HL-60 (cell line): Measurements from ENCODE around the gene EHBP1.

ENCODE experiments used
- DNase-seq, 2 experiments: peaks; one replicate each; pipeline ENCODE4 v3.0.0-alpha.2; 2010 to 2020; ENCODE audit warnings: low read depth in 1 of 2, low spot score in 1 of 2
- H3K27ac ChIP-seq: fragments of 250-450 bp; sonication (Bioruptor Pico); replicated peaks from 2 replicates; pipeline ENCODE4 v1.5.1; 2020; ENCODE audit warnings: mild to moderate bottlenecking, moderate library complexity
- H3K27me3 ChIP-seq: fragments of 250-450 bp; sonication (Bioruptor Pico); 2 replicates; pipeline ENCODE4 v1.5.1; 2021; ENCODE audit warnings: mild to moderate bottlenecking, moderate library complexity; ENCODE audit not compliant: insufficient read depth, poor library complexity, severe bottlenecking
- H3K4me3 ChIP-seq: replicated peaks from 2 replicates; pipeline ENCODE4 v1.5.1; 2011; ENCODE audit warnings: mild to moderate bottlenecking, control low read depth, low read length; ENCODE audit not compliant: insufficient read depth
- CTCF ChIP-seq: IDR thresholded peaks from one replicate; pipeline ENCODE4 v1.5.1; 2011; ENCODE audit warnings: low read length, control low read depth, inconsistent platforms; ENCODE audit not compliant: insufficient read depth
- GABPA ChIP-seq: IDR thresholded peaks from 2 replicates; pipeline ENCODE4 v1.6.1; 2012; ENCODE audit warnings: low read depth
- POLR2AphosphoS5 ChIP-seq: IDR thresholded peaks from 2 replicates; pipeline ENCODE4 v1.6.1; 2012; ENCODE audit warnings: low read depth
- REST ChIP-seq: IDR thresholded peaks from 2 replicates; pipeline ENCODE4 v1.6.1; 2012; ENCODE audit warnings: low read depth; ENCODE audit not compliant: insufficient replicate concordance
- SPI1 ChIP-seq: IDR thresholded peaks from 2 replicates; pipeline ENCODE4 v1.6.1; 2012; ENCODE audit warnings: low read depth, mild to moderate bottlenecking, borderline replicate concordance

The EHBP1 gene

DNA sequence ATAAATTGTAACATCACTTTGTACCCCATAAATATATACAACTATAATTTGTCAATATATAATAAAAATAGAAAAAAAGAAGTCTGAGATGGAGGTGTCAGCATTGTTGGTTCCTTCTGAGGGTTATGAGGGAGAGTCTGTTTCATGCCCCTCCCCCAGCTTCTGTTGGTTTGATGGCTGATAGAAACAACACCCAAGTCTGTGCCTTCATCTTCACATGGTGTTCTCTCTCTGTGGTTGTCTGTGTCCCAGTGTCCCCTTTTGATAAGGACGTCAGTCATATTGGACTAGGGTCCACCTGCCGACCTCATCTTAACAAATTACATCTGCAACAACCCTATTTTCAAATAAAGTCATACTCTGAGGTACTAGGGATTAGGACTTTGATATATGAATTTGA is 20.3 kb upstream of the EHBP1 start:
- no peak overlapping the region for H3K4me3 ChIP-seq
- TF ChIP-seq SPI1 (no peak), CTCF (no peak), GABPA (no peak), POLR2AphosphoS5 (no peak), REST (no peak)
- H3K27me3 ChIP-seq, result no peaks in the 10 kb centered on the region
- no peak for DNase-seq
- H3K27ac ChIP-seq, result no peak overlapping the region

DNA sequence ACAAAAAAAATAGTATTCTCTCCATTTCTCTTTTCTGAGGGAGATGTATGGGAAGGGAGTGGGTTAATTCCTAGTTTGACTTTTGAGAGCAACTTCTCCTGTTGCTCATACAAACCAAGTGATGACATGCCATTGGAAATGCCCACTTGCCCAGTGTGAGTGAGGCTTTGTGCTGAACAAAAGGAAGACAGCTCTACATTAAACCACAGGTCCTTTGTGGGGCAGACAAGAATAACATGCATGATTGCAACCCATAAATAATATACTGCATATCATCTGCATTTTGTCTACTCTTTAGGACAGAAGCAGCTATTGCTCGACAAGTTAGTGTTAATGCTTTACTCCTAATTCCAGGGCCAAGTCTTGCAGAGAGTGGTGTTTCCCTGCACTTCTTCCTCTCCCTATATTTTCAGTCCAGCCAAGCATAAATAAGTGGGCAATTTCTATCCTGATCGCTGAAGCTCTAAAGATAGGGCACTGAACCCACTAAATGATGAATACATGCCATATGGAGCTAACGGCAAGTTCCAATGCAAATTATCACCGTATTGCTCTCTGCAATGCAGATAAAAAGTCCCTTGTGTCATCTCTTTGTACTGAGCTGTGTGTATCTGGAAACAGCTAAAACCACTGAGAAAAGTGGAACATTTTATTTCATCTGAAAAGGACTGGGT is 19.4 kb upstream of the EHBP1 start:
- no peak for TF ChIP-seq POLR2AphosphoS5
- no peak for TF ChIP-seq GABPA
- TF ChIP-seq CTCF, result no peak
- TF ChIP-seq REST, result no peak
- TF ChIP-seq SPI1, result no peak
- no peak overlapping the region for H3K4me3 ChIP-seq
- H3K27me3 ChIP-seq, result no peaks in the 10 kb centered on the region
- H3K27ac ChIP-seq, result no peak overlapping the region
- DNase-seq, result no peak

- no peak for DNase-seq
- H3K27ac ChIP-seq, result no peak overlapping the region
Measured at GRCh38 chr2:62687636-62688035, 17.9 kb upstream of the EHBP1 start.

More at GRCh38 chr2:62687636-62688035, 17.9 kb upstream of the EHBP1 start:
- Histone ChIP-seq H3K4me3 (no peak overlapping the region), H3K27me3 (no peaks in the 10 kb centered on the region)
- no peak for TF ChIP-seq POLR2AphosphoS5
- no peak for TF ChIP-seq SPI1
- TF ChIP-seq REST, result no peak
- TF ChIP-seq GABPA, result no peak
- no peak for TF ChIP-seq CTCF
